HEK293T (cell line): ENCODE measurements around the gene NBPF4.

ENCODE experiments used
- ELF4 ChIP-seq: fragments of 450-650 bp; IDR thresholded peaks from 2 replicates; pipeline ENCODE4 v1.6.1; 2017; ENCODE audit warnings: antibody characterized with exemption
- FOXM1 ChIP-seq: fragments of 450-650 bp; IDR thresholded peaks from 2 replicates; pipeline ENCODE4 v1.6.1; 2017; ENCODE audit warnings: mild to moderate bottlenecking, borderline replicate concordance
- NFRKB ChIP-seq: fragments of 450-650 bp; IDR thresholded peaks from 2 replicates; pipeline ENCODE4 v1.6.1; 2016; ENCODE audit warnings: mild to moderate bottlenecking, moderate library complexity
- SP1 ChIP-seq: fragments of 450-650 bp; IDR thresholded peaks from 2 replicates; pipeline ENCODE4 v1.6.1; 2017
- TARDBP ChIP-seq: fragments of 450-650 bp; IDR thresholded peaks from 2 replicates; pipeline ENCODE4 v1.6.1; 2016
- TF ChIP-seq, protein P1 (sequence below): fragments of 450-650 bp; IDR thresholded peaks from 2 replicates; pipeline ENCODE4 v1.6.1; 2016

DNA sequence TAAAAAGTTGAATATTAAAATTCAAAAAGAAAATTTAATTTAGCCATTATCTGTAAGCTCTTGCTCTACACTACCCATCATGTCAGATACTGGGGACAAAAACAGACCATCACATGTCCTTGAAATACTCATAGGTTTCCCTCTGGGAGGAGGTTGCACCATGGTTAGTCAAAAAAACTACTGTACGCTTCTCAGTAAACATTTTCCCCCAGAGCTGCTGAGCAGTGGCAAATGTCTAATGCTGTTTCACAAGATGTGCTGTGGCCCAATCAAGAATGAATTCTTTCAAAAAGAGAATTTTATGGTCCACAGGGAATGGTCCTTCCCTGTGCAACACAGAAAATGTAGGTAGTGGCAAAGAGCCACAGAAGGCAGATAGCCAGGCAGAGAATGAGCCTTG lies 49.8 kb downstream of the NBPF4 start:
- TF ChIP-seq, protein P1, sequence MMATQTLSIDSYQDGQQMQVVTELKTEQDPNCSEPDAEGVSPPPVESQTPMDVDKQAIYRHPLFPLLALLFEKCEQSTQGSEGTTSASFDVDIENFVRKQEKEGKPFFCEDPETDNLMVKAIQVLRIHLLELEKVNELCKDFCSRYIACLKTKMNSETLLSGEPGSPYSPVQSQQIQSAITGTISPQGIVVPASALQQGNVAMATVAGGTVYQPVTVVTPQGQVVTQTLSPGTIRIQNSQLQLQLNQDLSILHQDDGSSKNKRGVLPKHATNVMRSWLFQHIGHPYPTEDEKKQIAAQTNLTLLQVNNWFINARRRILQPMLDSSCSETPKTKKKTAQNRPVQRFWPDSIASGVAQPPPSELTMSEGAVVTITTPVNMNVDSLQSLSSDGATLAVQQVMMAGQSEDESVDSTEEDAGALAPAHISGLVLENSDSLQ = no peak
- TF ChIP-seq FOXM1 = no peak
- no peak for TF ChIP-seq TARDBP
- no peak for TF ChIP-seq SP1
- TF ChIP-seq ELF4 = no peak
- TF ChIP-seq NFRKB = no peak
